Measurements from ENCODE around the gene TLE5. TPM values are rescaled to one million over a fixed set of nuclear protein-coding genes. Genes with fewer than 3 reads are reported as not detected.

TLE5 gene
- total and polyA plus RNA-seq, 10 of the 15 experiments (the other 5 are each of a cell fraction or from before 2014, with no cell fraction given) = 2.5 to 373 (median 154) TPM

DNA sequence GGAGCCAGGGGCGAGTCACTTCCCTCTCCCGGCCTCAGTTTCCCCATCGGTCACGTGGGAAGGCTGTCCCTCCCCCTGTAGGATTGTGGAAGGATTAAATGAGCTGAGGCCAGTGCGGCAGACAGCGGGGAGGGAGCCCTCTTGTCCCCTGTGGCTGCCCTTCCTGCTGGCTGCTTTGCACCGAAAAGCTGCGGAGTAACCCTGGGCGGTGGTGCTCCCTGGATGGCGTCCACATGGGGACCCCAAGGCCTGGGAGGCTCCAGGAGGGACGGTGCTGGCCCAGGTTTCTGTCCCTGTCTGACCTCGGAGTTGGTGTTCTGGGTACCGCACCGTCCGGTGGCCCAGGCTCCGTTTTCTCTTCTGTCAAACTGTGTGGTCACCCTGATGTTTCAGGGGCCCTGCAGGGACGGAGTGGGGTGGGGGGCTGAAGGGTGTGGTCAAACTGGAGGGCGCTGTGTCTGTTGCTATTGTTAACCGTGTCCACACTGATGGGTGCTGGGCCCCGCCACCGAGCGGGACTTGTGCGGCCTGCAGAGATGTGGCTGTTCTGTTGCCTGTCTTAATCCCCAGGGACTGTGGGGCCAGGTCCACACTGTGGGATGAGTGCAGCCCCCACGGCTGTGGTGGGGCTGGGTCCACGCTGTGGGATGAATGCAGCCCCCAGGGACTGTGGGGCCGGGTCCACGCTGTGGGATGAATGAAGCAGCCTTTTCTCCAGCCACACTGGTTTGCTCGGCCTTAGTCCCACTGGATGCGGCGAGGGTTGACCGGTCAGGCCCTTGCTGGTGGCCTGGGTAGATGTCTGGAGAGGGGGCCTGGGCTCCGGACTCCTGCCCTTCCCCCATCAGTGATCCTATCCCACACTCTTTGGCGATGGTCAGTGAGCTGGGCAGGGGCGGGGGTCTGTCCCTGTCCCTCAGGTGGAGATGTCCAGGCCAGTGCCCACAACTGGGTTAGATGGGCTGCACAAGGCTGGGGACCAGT is 38.7 kb upstream of the TLE5 start (continued):
- TF ChIP-seq, protein P1, sequence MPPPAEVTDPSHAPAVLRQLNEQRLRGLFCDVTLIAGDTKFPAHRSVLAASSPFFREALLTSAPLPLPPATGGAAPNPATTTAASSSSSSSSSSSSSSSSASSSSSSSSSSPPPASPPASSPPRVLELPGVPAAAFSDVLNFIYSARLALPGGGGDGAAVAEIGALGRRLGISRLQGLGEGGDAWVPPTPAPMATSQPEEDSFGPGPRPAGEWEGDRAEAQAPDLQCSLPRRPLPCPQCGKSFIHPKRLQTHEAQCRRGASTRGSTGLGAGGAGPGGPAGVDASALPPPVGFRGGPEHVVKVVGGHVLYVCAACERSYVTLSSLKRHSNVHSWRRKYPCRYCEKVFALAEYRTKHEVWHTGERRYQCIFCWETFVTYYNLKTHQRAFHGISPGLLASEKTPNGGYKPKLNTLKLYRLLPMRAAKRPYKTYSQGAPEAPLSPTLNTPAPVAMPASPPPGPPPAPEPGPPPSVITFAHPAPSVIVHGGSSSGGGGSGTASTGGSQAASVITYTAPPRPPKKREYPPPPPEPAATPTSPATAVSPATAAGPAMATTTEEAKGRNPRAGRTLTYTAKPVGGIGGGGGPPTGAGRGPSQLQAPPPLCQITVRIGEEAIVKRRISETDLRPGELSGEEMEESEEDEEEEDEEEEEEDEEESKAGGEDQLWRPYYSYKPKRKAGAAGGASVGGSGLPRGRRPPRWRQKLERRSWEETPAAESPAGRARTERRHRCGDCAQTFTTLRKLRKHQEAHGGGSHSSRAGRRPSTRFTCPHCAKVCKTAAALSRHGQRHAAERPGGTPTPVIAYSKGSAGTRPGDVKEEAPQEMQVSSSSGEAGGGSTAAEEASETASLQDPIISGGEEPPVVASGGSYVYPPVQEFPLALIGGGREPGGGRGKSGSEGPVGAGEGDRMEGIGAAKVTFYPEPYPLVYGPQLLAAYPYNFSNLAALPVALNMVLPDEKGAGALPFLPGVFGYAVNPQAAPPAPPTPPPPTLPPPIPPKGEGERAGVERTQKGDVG (CRISPR knock-in tag; IDR thresholded peaks at IDR 0.05) = no peak
- no peak for TF ChIP-seq BCL11A (IDR thresholded peaks at IDR 0.05; ENCODE audit: low read depth, low read length)
- TF ChIP-seq MLLT1 (IDR thresholded peaks at IDR 0.05) = no peak
- TF ChIP-seq HCFC1 (IDR thresholded peaks at IDR 0.05; ENCODE audit: low read length) = no peak
- TF ChIP-seq POLR2AphosphoS5 (IDR thresholded peaks at IDR 0.05; ENCODE audit: low read length) = no peak

GRCh38 chr19:3100331-3100730 is 38.0 kb upstream of the TLE5 start:
- POLR2A ChIA-PET = no interaction called here
- RAD21 ChIA-PET (ENCODE audit: unreplicated experiment) = no interaction called here
- no peak overlapping the region for H3K9ac ChIP-seq (ENCODE audit: control insufficient read depth, insufficient read depth, low read length)
- H3K27me3 ChIP-seq (replicated peaks in 1 of 2; ENCODE audit: control insufficient read depth in 2 of 2, insufficient read depth in 2 of 2, low read length in 1 of 2) = no peaks in the 10 kb centered on the region; a peak in 2 of 4 replicates
- no peaks in the 10 kb centered on the region for H4K20me1 ChIP-seq (ENCODE audit: control insufficient read depth, insufficient read depth)
- SMC1A ChIA-PET (ENCODE audit: uncharacterized antibody, unreplicated experiment) = no interaction called here
- no peaks in the 10 kb centered on the region for H3K9me3 ChIP-seq (replicated peaks; ENCODE audit: control insufficient read depth, insufficient read depth, low read length)
- CTCF ChIA-PET = interaction anchor here (1.2 to 5.3 kb wide), 2 partner anchors 9 to 149 kb away, joined by 4 to 43 read pairs; no protein-coding TSS in a partner anchor
- BruUV-seq (replicated peaks) = no TSS peak
- DNase-seq (ENCODE audit: low read depth, low spot score) = no peak
- no peak for ATAC-seq
- no peak overlapping the region for H2AFZ ChIP-seq (ENCODE audit: control insufficient read depth, low read depth, low read length)
- H3K27ac ChIP-seq (ENCODE audit: control insufficient read depth, insufficient read depth) = no peak overlapping the region
- in situ Hi-C loops (cut with MboI) = loop anchor here (5.0 kb wide), 1 partner anchor 138 kb away; no protein-coding TSS in a partner anchor
- H3K79me2 ChIP-seq (ENCODE audit: control insufficient read depth, insufficient read depth, low read length) = no peaks in the 10 kb centered on the region
- no peak for FAIRE-seq
- H3K36me3 ChIP-seq (ENCODE audit: control insufficient read depth in 2 of 2, insufficient read depth in 2 of 2, low read length in 1 of 2) = no peaks in the 10 kb centered on the region
- 35% methylated on average over 14 of the region's 14 CpGs for WGBS (ENCODE audit: insufficient coverage, insufficient replicate concordance, low lambda C conversion rate, missing lambda C conversion rate)
- H3K4me2 ChIP-seq (ENCODE audit: control insufficient read depth, insufficient read depth) = no peak overlapping the region
- H3K4me3 ChIP-seq = no peak overlapping the region
- peaks cover 10% of the 10 kb centered on the region for H3K4me1 ChIP-seq (ENCODE audit: control insufficient read depth, insufficient read depth, low read length)
- intact Hi-C loops (cut with micrococcal nuclease; ENCODE audit: unreplicated experiment) = no loop called here
- TF ChIP-seq NBN (IDR thresholded peaks at IDR 0.05) = no peak
- TF ChIP-seq NR2F1 (conservative IDR thresholded peaks at IDR 0.05) = no peak
- TF ChIP-seq YBX1 (IDR thresholded peaks at IDR 0.05) = no peak
- TF ChIP-seq CBX3 (IDR thresholded peaks at IDR 0.05; ENCODE audit: borderline replicate concordance, low read depth) = no peak
- no peak for TF ChIP-seq CREB1 (IDR thresholded peaks at IDR 0.05; ENCODE audit: low read depth)
- TF ChIP-seq ZNF24 (IDR thresholded peaks at IDR 0.05) = no peak
- TF ChIP-seq NKRF (conservative IDR thresholded peaks at IDR 0.05) = no peak
- no peak for TF ChIP-seq SPI1 (IDR thresholded peaks at IDR 0.05; ENCODE audit: borderline replicate concordance, insufficient read depth, low read depth, low read length)
- TF ChIP-seq, protein P2, sequence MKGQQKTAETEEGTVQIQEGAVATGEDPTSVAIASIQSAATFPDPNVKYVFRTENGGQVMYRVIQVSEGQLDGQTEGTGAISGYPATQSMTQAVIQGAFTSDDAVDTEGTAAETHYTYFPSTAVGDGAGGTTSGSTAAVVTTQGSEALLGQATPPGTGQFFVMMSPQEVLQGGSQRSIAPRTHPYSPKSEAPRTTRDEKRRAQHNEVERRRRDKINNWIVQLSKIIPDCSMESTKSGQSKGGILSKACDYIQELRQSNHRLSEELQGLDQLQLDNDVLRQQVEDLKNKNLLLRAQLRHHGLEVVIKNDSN (IDR thresholded peaks at IDR 0.05; ENCODE audit: borderline replicate concordance, extremely low read length, insufficient read depth, low read depth, low read length) = no peak
- TF ChIP-seq NFYA (IDR thresholded peaks at IDR 0.05; ENCODE audit: borderline replicate concordance, low read depth, low read length) = no peak

All from GM12878 (cell line).